ENCODE data around the gene FBXL7.

FBXL7 gene

GRCh38 chr5:15525703-15526275 lies 25.8 kb downstream of the FBXL7 start:
- peaks cover 11% of the 10 kb centered on the region; the same call in 1 of the 2 replicates for H3K79me2 ChIP-seq (ENCODE audit: insufficient read depth, low read length)
- H3K4me3 ChIP-seq (ENCODE audit: low read depth in 1 of 2, low read length in 2 of 2) = no peak overlapping the region
- no peaks in the 10 kb centered on the region for H3K9me3 ChIP-seq (ENCODE audit: insufficient read depth, low read length, severe bottlenecking)
- H3K9ac ChIP-seq (ENCODE audit: low read depth, low read length) = no peak overlapping the region
- no peak overlapping the region for H3K4me2 ChIP-seq (ENCODE audit: insufficient read depth, low read length)
- TF ChIP-seq CTCF (IDR thresholded peaks at IDR 0.05; ENCODE audit: borderline replicate concordance, extremely low read depth, low read length, poor library complexity, severe bottlenecking) (no peak), EZH2 (IDR thresholded peaks at IDR 0.05; ENCODE audit: borderline replicate concordance, low read depth, low read length, severe bottlenecking) (no peak)
- no peaks in the 10 kb centered on the region for H3K27me3 ChIP-seq (ENCODE audit: insufficient read depth, low read length, poor library complexity)
- H3K27ac ChIP-seq (ENCODE audit: low read length) = no peak overlapping the region
- H4K20me1 ChIP-seq (ENCODE audit: insufficient read depth, low read length) = 0 out of 2 replicates have a peak, but pooled peaks cover 3% of the 10 kb centered on the region
- no peak overlapping the region for H2AFZ ChIP-seq (ENCODE audit: low read depth, low read length)
- H3K36me3 ChIP-seq (ENCODE audit: insufficient read depth, low read length) = peaks cover 4% of the 10 kb centered on the region; the same call in 1 of the 2 replicates
- no peak for ATAC-seq (ENCODE audit: insufficient read depth, low read depth)
- DNase-seq = no peak
- H3K4me1 ChIP-seq (ENCODE audit: insufficient read depth, low read length) = no peaks in the 10 kb centered on the region

GRCh38 chr5:15526413-15526812 lies 26.4 kb downstream of the FBXL7 start:
- peaks cover 7% of the 10 kb centered on the region; the same call in 1 of the 2 replicates for H3K79me2 ChIP-seq (ENCODE audit: insufficient read depth, low read length)
- H3K9ac ChIP-seq (ENCODE audit: low read depth, low read length) = no peak overlapping the region
- DNase-seq (no peak), ATAC-seq (ENCODE audit: insufficient read depth, low read depth) (no peak)
- H3K27me3 ChIP-seq (ENCODE audit: insufficient read depth, low read length, poor library complexity) = no peaks in the 10 kb centered on the region
- H3K4me2 ChIP-seq (ENCODE audit: insufficient read depth, low read length) = no peak overlapping the region
- TF ChIP-seq EZH2 (IDR thresholded peaks at IDR 0.05; ENCODE audit: borderline replicate concordance, low read depth, low read length, severe bottlenecking) (no peak), CTCF (IDR thresholded peaks at IDR 0.05; ENCODE audit: borderline replicate concordance, extremely low read depth, low read length, poor library complexity, severe bottlenecking) (no peak)
- no peak overlapping the region for H2AFZ ChIP-seq (ENCODE audit: low read depth, low read length)
- 0 out of 2 replicates have a peak, but pooled peaks cover 3% of the 10 kb centered on the region for H4K20me1 ChIP-seq (ENCODE audit: insufficient read depth, low read length)
- H3K4me3 ChIP-seq (ENCODE audit: low read depth in 1 of 2, low read length in 2 of 2) = no peak overlapping the region
- no peaks in the 10 kb centered on the region for H3K4me1 ChIP-seq (ENCODE audit: insufficient read depth, low read length)
- no peak overlapping the region for H3K27ac ChIP-seq (ENCODE audit: low read length)
- peaks cover 4% of the 10 kb centered on the region; the same call in 1 of the 2 replicates for H3K36me3 ChIP-seq (ENCODE audit: insufficient read depth, low read length)
- H3K9me3 ChIP-seq (ENCODE audit: insufficient read depth, low read length, severe bottlenecking) = no peaks in the 10 kb centered on the region

- H3K4me3 ChIP-seq (ENCODE audit: low read depth in 1 of 2, low read length in 2 of 2) = no peak overlapping the region
- no peaks in the 10 kb centered on the region for H3K27me3 ChIP-seq (ENCODE audit: insufficient read depth, low read length, poor library complexity)
- H3K4me1 ChIP-seq (ENCODE audit: insufficient read depth, low read length) = no peaks in the 10 kb centered on the region
- ATAC-seq (ENCODE audit: insufficient read depth, low read depth) = no peak
- TF ChIP-seq CTCF (IDR thresholded peaks at IDR 0.05; ENCODE audit: borderline replicate concordance, extremely low read depth, low read length, poor library complexity, severe bottlenecking) = no peak
- no peak for TF ChIP-seq EZH2 (IDR thresholded peaks at IDR 0.05; ENCODE audit: borderline replicate concordance, low read depth, low read length, severe bottlenecking)
- H4K20me1 ChIP-seq (ENCODE audit: insufficient read depth, low read length) = 0 out of 2 replicates have a peak, but pooled peaks cover 3% of the 10 kb centered on the region
- H3K9me3 ChIP-seq (ENCODE audit: insufficient read depth, low read length, severe bottlenecking) = no peaks in the 10 kb centered on the region
- no peak for DNase-seq
- H3K9ac ChIP-seq (ENCODE audit: low read depth, low read length) = no peak overlapping the region
- H2AFZ ChIP-seq (ENCODE audit: low read depth, low read length) = no peak overlapping the region
- H3K4me2 ChIP-seq (ENCODE audit: insufficient read depth, low read length) = no peak overlapping the region
- H3K79me2 ChIP-seq (ENCODE audit: insufficient read depth, low read length) = peaks cover 7% of the 10 kb centered on the region; the same call in 1 of the 2 replicates
- H3K36me3 ChIP-seq (ENCODE audit: insufficient read depth, low read length) = peaks cover 4% of the 10 kb centered on the region; the same call in 1 of the 2 replicates
- H3K27ac ChIP-seq (ENCODE audit: low read length) = no peak overlapping the region
Measured at GRCh38 chr5:15528476-15528875, 28.5 kb downstream of the FBXL7 start.

Data from DND-41 (cell line).